ENCODE data around the gene CHCHD3. TPM values are rescaled to one million over a fixed set of nuclear protein-coding genes. Genes with fewer than 3 reads are reported as not detected.

CHCHD3 gene
- total RNA-seq, 2 donors from 2014 or later = 36.1 to 43.0 TPM

GRCh38 chr7:132778761-132779160, 303.1 kb downstream of the CHCHD3 start:
- no peak for ATAC-seq (ENCODE audit: insufficient number of reproducible peaks, low FRiP score, low read depth)
- Histone ChIP-seq H3K4me3 (no peak overlapping the region), H3K27me3 (replicated peaks; ENCODE audit: insufficient read depth) (no peaks in the 10 kb centered on the region), H3K27ac (no peak overlapping the region), H3K4me1 (ENCODE audit: control insufficient read depth in 1 of 2, low read depth in 2 of 2) (no peaks in the 10 kb centered on the region), H3K9me3 (no peaks in the 10 kb centered on the region), H3K36me3 (no peaks in the 10 kb centered on the region)
- no peak for DNase-seq (ENCODE audit: low spot score)
- no peak for TF ChIP-seq CTCF (IDR thresholded peaks at IDR 0.05)

DNA sequence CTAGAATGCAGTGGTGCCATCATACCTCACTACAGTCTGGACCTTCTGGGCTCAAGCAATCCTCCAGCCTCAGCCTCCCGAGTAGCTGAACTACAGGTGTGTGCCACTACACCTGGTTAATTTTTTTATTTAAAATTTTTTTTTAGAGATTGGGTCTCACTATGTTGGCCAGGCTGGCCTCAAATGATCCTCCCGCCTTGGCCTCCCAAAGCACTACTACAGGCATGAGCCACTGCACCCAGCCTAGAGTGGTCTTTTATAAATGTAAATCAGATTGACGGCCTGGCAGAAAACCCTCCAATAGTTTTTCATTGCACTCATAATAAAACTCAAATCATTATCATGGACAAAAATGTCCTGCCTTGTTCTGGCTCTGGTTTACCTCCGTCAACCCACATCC, 303.9 kb downstream of the CHCHD3 start:
- Histone ChIP-seq H3K36me3 (no peaks in the 10 kb centered on the region), H3K27ac (no peak overlapping the region), H3K27me3 (replicated peaks; ENCODE audit: insufficient read depth) (no peaks in the 10 kb centered on the region), H3K4me1 (ENCODE audit: control insufficient read depth in 1 of 2, low read depth in 2 of 2) (no peaks in the 10 kb centered on the region), H3K4me3 (no peak overlapping the region), H3K9me3 (no peaks in the 10 kb centered on the region)
- TF ChIP-seq CTCF (IDR thresholded peaks at IDR 0.05) = no peak
- no peak for DNase-seq (ENCODE audit: low spot score)
- no peak for ATAC-seq (ENCODE audit: insufficient number of reproducible peaks, low FRiP score, low read depth)

- ATAC-seq (ENCODE audit: insufficient number of reproducible peaks, low FRiP score, low read depth) (no peak), DNase-seq (ENCODE audit: low spot score) (no peak)
- H3K27ac ChIP-seq = no peak overlapping the region
- H3K27me3 ChIP-seq (replicated peaks; ENCODE audit: insufficient read depth) = no peaks in the 10 kb centered on the region
- no peaks in the 10 kb centered on the region for H3K4me1 ChIP-seq (ENCODE audit: control insufficient read depth in 1 of 2, low read depth in 2 of 2)
- H3K36me3 ChIP-seq = no peaks in the 10 kb centered on the region
- H3K4me3 ChIP-seq = no peak overlapping the region
- no peaks in the 10 kb centered on the region for H3K9me3 ChIP-seq
- TF ChIP-seq CTCF (IDR thresholded peaks at IDR 0.05) = no peak
Measured at GRCh38 chr7:132777414-132777813, 304.5 kb downstream of the CHCHD3 start.

GRCh38 chr7:132776048-132776620, 305.8 kb downstream of the CHCHD3 start:
- DNase-seq (ENCODE audit: low spot score) (no peak), ATAC-seq (ENCODE audit: insufficient number of reproducible peaks, low FRiP score, low read depth) (no peak)
- no peak for TF ChIP-seq CTCF (IDR thresholded peaks at IDR 0.05)
- H3K36me3 ChIP-seq = no peaks in the 10 kb centered on the region
- no peaks in the 10 kb centered on the region for H3K27me3 ChIP-seq (replicated peaks; ENCODE audit: insufficient read depth)
- no peaks in the 10 kb centered on the region for H3K4me1 ChIP-seq (ENCODE audit: control insufficient read depth in 1 of 2, low read depth in 2 of 2)
- H3K9me3 ChIP-seq = no peaks in the 10 kb centered on the region
- no peak overlapping the region for H3K27ac ChIP-seq
- H3K4me3 ChIP-seq = no peak overlapping the region

DNA sequence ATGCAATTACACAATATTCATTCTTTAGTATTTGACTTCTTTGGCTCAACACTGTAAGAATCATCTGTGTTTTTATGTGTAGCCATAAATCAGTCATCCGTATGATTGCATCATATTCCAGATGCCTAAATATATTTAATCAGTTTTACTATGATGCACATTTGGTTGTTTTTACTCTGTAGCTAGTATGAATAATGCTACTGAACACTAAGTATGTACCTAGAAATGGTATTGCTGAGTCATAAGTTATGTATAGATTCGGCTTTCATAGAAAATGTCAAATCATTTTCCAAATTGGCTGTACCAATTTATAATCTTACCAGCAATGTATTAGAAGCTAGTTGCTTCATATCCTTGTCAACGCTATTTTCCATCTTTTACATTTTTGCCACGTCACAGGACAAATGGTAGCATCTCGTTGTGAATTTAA, 308.3 kb downstream of the CHCHD3 start:
- DNase-seq (ENCODE audit: low spot score) (no peak), ATAC-seq (ENCODE audit: insufficient number of reproducible peaks, low FRiP score, low read depth) (no peak)
- TF ChIP-seq CTCF (IDR thresholded peaks at IDR 0.05) = no peak
- Histone ChIP-seq H3K27me3 (replicated peaks; ENCODE audit: insufficient read depth) (no peaks in the 10 kb centered on the region), H3K4me1 (ENCODE audit: control insufficient read depth in 1 of 2, low read depth in 2 of 2) (no peaks in the 10 kb centered on the region), H3K4me3 (no peak overlapping the region), H3K27ac (no peak overlapping the region), H3K9me3 (peaks cover 9% of the 10 kb centered on the region), H3K36me3 (no peaks in the 10 kb centered on the region)

Data from thoracic aorta (tissue), 2 donors.